ENCODE results near the gene VPS13D.
"Not testable (repeated sequence)": the region's sequence is repeated elsewhere in the genome, so short reads cannot be mapped to it uniquely, and the experiment has no call there.

Gene VPS13D

DNA sequence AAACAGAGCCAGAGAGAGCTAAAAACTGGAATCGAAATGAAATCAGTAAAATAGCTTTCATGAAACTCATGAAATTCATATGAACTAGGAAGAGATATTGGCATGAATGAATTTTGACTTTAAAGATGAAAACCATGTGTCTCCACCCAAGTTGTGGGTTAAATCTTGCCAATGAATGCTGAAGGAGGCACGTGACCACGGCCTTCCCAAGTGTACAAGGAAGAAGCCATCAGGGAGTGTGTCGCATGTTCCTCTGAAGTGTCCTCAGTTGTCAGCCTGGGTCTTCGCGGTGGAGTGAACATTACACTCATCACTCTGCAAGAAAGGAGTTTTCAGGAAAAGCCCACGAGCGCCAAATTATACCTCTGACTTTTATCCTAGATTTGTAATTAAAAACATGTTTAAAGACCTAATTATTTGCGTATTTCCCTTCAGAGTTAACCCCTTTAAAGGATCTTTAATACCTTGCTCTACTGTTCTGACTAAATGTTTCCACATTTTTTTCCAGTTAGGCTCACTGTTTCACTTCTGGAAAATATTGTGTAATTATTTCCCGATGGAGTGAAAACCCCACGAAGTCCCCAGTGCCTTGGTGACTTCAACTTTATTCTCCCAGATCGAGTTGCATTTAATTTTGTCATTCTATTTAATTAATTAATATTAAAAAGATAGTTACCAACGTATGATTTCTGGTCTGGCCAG is 269.9 kb downstream of the VPS13D start:
- no peak for DNase-seq

DNA sequence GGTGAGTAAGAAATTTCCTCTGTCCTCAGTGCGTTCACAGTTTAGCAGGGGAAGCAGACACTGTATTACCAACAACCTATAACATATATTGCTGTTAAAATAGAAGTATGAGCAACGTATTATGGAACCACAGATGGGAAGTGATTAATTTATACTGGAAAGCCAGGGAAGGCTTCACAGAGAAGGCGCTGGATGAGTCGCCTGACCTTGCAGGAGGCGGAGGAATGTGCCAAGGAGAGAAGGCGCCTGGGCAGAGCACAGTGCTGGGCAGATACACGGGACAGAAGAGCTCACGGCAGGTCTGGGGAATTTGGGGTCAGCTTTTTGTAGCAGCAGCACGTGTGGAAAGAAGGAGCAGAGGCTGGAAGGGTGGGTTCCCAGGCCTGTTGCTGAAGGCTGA is 271.8 kb downstream of the VPS13D start:
- no peak for DNase-seq

DNA sequence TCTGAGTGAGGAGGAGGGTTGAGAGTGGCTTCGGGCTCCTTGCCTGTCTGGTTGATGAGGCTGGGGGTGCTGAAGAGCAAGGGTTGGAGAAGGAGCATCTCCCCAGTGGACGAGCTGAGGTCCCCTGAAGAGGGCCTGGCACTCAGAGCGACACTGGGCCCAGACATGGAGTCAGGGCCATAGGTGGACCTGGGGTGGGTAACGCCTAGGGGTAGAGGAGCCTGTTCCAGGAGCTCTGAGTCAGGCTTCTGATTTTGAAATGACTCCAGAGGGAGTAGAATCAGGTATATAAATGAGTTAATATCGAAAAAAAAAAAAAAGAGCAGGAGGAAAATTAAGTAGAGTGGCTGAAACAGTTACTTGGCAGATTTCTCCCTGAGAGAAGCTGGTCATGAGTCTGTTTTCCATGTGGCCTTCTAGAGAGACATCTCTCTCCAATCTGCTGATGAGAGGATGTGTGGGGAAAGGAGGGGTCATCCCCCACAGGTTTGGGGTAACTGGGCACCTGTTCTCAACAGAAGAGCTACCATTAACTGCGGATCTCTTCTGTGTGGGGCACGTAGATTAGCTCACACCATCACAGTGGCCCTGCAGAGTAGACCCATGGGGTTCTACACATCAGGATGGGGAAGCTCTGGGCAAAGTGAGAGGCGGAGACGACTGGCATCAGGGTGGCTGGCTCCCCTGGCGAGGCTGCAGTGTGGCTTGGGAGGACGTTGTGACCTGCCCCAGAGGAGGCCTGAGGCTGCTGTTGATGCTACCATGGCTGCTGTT is 272.7 kb downstream of the VPS13D start:
- no peak for DNase-seq

DNA sequence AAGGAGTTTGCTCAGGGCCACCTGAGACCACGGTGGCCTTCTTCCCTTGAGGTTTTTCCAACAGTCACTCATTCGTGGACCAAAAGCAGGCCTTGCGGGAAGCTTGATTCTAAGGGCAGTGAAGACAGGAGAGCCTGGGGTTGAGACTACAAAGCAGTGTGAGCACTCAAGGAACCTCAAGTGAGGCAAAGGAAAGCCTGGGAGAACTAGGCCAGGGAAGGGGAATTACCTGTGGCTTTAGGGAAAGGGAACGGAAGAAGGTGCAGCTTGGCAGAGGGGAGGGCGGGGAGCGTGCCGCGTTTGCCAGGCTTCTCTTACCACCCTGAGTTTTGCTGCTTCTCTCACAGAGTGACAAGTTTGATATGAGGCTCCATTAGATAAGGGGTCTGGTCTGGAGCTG is 273.9 kb downstream of the VPS13D start:
- DNase-seq = no peak

DNA sequence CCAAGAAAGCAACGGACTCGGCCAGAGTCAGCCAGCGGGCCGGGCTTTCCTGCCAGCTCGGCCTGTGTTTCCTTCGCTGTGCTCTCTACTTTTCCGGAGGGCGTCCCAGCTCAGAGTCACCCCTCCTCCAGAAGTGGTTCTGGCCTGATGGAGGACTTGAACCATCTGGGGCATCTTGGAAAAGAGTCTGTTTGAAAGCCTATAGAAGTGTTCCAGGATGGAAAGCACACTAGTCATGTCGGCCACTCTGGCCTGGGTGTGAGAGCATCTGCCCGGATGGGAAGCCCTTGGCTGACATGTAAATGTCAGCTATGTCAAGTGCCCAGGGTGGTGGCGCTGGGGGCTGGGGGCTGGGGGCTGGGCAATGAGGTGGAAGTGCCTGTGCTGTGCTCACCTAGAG is 274.8 kb downstream of the VPS13D start:
- no peak for DNase-seq

DNA sequence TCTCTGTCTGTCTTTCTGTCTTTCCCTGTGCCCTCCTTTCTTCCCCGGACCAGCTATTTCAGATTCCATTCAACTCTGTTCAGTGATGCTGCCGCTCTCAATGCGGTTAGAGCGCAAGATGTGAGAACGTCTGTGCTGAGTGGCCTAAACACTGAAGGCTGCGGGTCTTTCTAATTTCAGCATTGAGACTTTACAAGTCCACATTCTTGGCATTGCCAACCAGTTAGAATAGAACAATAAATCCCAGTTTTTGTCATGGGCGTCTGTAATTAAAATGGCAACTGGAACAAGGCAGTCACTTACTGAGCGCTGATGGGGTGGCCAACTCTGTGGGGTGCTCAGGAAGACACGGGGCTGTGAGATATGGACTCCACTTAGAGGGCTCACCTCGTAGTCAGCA is 275.4 kb downstream of the VPS13D start:
- DNase-seq = no peak

DNA sequence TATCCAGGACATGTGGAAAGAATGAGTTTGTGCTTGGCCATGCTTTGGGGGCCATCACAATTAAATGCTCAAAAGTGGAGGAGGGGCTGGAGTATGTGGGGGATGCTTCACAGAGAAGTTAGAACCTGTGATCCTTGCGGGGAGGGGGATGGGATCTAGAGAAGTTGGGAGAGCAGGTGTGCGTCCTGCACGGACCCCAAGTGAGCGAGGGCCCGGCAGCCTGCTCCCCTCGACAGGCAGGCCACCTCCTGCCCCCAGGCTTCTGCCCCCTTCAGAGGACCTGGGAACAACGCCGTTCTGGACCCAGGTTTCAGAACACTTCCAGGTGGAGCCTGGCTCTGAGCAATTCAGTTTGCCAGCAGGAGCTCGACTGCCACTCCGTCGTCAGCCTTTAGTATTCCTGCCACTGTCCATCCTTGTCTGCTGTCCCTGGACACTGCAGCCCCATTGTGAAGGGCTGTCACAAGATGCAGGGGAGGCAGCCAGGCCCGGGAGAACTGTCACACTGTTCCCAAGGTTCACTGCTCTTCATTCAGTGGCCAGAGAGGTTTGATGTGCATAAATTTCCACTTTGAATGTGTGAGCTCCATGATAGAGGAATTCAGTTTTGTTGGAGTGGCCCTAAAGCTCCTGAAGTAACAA is 275.9 kb downstream of the VPS13D start:
- no peak for DNase-seq

DNA sequence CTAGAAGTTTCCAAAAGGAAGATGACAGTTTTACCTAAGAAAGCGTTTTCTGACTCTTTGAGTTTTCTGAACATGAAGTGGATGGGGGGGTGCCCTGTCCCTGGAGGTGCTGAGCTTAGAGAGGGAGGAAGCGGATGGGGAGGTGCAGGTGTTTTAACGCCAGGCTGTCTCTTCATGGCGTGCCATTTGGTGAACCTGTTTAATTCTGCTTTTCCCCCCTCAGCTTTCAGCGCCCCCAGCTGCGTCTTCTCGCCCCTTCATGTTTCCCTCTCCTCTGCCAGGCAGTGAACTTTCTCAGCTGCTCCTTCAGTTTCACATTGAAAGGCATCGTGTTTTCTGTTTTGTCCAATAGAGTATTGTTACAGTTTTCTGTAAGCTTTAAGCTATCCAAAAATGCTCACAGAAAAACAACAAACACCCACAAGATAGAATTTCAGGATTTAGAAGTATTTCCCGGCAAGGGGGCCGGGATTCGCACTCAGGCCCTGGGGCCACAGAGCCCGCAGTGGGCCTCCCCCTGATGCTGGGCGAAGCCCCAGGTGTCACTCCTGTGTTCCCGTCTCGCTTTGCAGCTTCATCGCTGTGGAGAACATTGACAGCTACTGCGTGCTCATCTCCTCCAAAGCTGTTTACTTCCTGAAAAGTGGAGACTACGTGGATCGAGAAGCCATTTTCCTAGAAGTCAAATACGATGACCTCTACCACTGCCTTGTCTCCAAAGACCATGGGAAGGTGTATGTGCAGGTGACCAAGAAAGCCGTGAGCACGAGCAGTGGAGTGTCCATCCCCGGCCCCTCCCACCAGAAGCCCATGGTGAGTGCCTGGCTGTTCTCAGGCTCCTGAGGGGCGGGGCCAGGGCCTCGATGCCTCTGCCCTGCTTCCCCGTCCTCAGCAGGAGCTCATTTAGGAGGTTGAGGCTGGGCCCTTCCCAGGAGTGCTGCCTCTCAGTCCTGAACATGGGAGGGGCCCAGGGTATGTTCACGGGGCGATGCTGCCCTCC is 276.8 kb downstream of the VPS13D start:
- no peak for DNase-seq

DNA sequence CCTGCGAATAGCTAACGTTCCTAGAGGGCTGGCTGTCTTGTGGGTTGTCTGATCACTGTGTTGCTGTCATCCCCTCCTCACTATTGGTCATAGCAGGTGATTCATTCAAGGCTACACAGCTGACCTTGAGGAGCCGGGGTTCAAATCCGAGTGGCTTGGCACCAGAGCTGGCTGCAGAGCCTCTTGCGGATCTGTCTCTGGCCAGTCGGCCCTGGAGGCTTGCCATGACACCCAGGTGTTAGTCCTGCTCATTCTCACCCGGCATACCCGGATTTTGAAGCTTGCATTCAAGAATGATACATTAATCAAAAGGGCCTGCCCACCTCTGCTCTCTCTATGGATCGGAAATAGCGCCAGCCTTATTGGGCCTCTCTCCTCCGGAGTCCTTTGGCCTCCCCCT is 277.8 kb downstream of the VPS13D start:
- no peak for DNase-seq

DNA sequence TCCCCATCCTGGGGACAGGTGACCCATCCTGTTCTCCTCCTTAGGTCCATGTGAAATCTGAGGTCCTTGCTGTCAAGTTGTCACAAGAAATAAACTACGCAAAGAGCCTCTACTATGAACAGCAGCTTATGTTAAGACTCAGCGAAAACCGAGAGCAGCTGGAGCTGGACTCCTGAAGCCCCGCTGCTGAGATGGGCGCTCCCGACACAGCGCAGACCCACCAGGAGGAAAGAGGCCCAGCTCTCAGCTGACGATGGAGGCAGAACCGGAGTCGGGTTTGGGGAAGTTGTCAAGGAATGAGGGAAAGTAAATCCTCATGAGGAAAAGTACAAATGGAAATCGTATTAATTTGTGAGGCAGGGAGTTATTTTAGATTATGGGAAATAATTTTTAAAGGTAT is 279.0 kb downstream of the VPS13D start:
- no peak for DNase-seq

DNA sequence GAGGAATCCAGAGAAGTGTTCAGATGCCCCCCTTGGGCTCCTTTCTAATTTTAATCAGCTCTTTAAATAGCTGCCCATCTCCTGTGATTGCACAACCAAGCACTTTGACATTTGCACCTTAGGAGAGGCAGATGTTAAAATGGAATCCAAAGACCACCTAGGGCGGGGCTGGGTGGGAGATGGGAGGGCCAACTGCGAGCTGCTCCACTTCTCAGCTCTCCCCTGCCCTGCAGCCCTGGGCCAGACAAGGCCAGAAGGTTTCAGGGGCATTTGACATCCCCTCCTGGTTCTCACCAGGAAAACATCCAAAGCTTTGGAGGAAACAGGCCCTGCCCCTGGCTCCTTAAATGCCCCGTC is 281.3 kb downstream of the VPS13D start:
- DNase-seq = no peak

DNA sequence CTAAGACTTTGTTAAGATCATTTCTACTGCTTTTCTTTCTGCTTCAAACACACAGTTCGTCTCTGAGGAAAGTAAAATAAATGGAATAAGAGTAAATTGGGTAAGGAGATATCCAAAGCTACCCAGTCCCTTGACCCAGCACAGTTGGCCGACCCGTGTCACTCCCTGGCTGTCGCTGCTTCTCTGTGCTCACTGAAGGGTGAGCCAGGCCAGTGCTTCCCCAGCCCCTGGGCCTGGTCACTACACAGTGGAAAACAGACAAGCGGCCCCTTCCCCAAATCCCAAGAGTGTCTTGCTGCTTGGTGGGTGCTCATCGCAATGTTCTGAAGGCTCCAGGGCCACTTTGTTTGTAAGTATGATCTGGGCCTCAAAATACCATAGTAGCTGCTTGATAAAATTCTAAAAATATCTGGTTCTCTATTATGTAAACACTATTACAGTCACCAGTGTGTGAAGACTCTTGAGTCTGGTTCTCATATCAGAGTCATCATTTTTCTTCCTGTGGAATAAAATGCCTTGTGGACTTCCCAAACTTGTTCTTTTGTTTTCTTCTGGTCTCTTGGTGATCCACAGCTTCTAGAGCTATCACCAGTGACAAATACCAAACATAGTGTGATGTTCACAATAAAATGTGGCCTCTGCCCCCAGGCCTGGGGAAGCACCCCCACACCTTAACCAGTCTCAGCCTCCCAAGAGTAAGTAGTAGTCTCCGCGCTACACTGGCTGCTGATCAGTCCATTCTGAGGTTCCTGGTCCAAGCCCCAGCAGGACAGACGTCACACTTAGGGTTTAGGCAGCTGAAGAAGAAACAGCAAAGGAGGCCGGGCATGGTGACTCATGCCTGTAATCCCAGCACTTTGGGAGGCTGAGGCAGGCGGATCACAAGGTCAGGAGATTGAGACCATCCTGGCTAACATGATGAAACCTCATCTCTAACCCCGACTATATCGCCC is 282.0 kb downstream of the VPS13D start:
- no peak for DNase-seq

DNA sequence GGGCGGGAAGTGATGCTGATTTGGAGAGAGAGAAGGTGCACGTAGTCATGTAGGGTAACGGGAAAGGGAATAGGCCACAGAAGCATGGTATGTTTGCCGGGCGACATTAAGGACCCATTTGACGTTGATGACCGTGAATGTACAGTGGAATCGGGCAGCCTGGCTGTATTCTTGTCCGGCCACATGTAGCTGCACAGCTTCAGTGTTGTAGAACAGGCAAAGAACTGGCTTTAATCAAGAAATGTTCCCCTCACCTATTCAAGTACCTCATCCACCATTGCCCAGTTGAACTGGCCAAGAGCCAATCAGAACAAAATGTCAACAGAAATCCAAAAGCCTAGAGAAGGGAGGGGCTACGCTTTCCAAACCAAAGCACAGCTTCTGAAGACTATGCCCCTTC is 283.4 kb downstream of the VPS13D start:
- DNase-seq = no peak

DNA sequence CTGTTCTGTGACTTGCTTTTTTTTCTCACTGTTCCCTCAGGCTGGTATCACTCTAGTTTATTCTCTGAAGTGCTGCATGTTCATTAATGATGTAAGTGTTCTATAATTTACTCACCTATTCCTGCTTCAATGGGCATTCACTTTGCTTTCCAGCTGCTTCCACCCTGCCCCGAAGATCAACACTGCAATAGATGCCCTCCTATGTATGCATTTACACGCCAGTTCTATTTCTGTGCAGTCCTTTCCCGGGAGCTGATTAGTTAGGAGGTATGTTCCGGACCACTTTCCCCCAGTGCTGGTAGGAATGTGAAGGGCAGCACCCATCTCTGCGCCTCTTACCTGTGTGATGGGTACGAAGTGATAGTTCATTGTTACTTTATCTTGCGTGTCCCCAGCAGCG is 284.8 kb downstream of the VPS13D start:
- no peak for DNase-seq

DNA sequence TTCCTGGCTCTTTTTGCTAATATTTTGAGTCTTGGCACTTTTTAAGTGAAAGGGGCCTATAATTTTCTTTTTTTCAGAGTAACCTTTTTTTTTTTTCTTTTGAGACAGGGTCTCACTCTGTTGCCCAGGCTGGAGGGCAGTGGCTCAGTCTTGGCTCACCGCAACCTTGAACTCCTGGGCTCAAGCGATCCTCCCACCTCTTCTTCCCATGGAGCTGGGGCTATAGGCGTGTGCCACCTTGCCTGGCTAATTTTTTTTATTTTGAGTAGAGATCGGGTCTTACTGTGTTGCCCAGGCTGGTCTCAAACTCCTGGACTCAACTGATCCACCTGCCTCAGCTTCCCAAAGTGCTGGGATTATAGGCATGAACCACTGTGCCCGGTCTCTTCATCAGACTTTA is 285.4 kb downstream of the VPS13D start:
- DNase-seq = no peak

DNA sequence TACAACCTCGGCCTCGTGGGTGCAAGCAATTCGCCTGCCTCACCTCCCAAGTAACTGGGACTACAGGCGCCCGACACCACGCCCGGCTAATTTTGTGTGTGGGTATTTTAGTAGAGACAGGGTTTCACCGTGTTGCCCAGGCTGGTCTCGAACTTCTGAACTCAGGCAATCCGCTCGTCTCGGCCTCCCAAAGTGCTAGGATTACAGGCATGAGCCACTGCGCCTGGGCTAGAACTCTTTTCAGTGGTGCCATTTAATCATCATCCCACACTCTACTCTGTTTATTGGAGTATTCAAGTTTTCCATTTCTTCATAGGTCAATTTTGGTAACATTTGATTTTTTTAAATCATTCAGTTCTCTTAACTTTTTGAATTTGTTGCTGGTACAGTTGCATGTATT is 286.9 kb downstream of the VPS13D start:
- no peak for DNase-seq

DNA sequence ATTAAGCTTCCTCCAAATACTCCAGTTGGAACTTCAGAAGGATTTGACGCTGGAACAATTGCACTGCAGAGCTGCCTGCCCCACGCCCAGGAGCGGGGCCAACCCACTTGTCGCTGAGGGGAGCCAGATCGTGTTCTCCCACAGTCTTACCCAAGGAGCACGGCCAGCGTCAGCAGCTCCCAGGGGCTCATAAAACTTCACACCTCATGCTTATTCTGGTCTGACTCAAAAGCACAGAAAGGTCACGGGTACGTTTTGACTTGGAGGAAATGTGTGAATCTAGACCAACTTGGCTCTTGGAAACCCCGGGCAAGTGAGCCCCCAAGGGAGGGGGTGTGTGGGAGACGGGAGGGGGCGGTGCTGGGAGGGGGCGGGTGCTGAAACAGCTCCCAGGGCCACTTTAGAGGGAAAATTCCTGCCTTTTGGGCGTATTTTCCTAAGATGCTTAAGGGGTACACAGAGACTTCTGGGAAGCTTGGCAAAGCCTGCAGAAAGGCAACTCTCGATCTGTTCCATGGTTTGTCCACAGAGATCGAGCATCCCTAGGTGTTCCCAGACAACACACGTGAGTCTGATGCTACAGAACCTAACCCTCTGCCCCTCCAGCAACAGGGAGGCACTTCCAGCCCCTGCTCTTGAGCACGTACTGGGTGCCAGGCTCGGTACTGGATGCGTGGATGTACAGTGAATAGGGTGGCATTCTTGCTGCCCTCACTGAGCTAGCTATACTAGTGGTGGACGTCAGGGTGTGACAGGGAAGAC is 289.3 kb downstream of the VPS13D start:
- no peak for DNase-seq

DNA sequence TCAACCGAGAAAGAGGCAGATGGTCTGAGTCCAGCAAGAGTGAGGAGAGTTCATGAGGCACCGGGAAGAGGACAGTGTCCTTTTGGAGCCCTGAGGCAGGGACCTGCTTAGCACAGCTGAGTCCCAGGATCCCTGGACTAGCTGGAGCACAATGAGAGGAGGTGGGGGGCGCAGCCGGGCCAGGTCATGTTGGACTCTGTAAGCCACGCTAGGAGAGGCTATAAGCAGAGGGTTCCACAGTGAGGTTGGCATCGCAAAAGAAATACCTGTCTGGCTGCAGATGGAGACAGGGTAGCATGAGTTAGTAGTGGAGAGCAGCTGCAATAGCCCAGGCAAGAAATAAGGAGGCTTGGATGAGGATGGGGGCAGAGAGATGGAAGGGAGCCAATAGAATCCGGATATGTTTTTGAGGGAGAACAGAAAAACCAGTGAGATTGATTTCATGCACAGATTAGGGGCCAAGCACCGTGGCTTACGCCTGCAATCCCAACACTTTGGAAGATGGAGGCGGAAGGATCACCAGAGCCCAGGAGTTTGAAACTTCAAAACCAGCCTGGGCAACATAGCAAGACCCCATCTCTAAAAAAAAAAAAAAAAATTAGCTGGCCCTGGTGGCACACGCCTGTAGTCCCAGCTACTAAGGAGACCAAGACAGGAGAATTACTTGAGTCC is 290.0 kb downstream of the VPS13D start:
- no peak for DNase-seq

DNA sequence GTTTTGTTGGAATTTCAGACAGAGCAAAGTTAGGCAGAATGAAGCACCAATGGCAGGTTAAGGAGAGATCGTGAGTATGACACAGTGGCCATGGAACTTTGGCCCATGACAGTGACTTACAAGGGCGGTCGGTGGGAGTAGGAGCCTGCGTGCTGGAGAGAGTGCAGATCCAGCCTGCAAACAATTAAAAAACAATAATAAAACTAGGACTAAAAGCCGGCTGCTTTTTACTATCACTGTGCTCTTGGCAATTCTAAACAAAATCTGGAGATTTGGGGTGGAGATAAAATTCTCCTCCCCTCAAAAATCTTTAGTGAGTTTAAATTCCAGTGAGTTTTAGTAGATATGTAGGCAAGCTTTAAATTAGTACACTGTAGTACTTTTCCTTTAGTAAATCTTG is 291.3 kb downstream of the VPS13D start:
- no peak for DNase-seq

DNA sequence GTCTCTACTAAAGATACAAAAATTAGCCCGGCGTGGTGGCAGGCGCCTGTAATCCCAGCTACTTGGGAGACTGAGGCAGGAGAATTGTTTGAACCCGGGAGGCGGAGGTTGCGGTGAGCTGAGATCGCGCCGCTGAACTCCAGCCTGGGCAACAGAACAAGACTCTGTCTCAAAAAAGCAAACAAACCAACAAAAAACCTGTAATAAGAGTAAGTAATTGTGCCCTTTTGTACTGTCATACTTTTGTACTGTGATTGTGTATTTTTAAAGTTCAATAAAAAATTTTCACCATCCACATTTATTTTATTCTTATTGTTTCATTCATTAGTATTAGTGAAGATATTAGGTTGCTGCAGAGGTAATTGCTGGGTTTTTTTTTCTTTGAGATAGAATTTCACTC is 292.9 kb downstream of the VPS13D start:
- DNase-seq = not testable (repeated sequence)

All from hematopoietic multipotent progenitor cell treated with erythropoietin and hydrocortisone succinate and interleukin-3 and kit ligand, for 4 days (in vitro differentiated cells).